Measurements from ENCODE around the gene PWWP2B.

Gene PWWP2B

DNA sequence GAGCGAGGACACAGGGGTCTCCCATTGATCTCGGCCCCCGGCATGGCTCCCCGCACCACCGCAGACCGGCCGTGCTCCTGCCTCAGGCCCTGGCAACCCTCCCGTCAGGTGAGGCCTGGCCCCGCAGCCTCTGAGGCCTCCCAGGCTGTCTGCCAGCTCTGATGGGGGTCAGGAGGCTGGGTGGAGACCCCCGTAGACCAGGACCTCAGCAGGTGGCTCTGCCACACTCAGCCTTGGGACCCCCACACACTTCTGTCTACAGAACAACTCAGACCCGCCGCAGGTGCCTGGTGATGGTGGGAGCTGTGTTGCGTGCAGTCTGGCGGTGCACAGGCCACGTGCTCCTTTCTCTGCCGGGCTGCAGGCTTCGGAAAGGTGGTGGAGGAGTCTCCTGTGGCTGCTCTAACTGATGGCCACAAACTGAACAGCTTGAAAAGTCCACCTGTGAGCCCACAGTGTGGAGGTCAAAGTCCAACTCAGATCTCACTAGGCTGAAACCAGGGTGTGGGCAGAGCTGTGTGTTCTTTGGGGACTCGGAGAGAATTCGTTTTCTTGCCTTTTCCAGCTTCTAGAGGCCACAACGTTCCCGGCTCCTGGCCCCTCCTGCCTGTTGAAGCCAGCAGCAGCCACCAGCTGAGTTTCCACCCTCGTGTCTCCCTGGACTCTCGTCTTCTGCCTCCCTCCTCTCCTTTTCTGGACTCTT lies 62.5 kb downstream of the PWWP2B start:
- DNase-seq (ENCODE audit: low read depth in 2 of 2): no peak

DNA sequence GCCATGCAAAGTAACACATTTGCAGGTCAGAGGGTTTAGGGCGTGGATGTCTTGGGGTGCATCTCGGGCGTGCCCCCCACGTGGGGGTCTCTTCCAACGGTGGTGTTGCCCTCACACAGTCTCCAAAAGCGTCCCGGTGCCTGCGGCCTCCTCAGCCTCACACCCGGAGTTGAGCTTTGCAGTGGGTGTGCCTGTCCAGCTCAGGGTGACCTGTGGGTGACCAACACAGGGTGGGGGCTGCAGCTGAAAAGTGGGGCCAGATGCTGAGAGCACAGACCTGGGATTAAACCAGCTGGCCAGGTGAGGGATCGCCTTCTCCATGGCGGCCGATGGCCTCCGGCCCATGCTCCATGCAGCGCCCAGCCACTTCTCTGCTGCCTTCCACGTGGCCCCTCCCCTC lies 63.1 kb downstream of the PWWP2B start:
- no peak for DNase-seq (ENCODE audit: low read depth in 2 of 2)

GRCh38 chr10:132460691-132461090 lies 63.7 kb downstream of the PWWP2B start:
- DNase-seq (ENCODE audit: low read depth in 2 of 2): no peak

GRCh38 chr10:132461103-132461682 lies 64.2 kb downstream of the PWWP2B start:
- DNase-seq (ENCODE audit: low read depth in 2 of 2): no peak

DNA sequence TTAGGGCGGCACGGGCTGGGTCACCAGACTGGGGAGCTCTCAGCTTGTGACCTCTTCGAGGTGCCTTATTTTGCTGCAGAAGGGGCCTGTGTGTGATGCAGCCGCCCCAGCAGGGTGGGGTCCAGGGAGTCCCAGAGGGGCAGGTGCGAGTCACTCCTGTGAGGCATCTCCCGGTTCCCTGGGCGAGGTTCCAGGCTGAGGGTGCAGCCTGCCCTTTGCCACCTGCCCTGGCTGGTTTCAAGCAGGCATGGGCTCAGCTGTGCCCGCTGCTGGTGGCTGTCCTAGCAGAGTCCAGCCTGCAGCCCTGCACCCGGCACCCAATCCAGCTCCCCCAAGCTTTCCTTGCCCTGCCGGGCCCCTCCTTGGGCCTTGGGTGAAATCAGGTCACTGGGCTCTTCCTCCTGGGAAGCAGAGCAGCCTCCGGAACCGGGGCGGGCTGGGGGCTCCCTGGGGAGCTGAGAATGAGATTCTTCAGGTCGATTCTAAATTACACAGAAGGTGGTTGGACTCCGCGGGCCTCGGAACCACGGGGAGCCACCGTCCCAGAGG lies 64.8 kb downstream of the PWWP2B start:
- no peak for DNase-seq (ENCODE audit: low read depth in 2 of 2)

DNA sequence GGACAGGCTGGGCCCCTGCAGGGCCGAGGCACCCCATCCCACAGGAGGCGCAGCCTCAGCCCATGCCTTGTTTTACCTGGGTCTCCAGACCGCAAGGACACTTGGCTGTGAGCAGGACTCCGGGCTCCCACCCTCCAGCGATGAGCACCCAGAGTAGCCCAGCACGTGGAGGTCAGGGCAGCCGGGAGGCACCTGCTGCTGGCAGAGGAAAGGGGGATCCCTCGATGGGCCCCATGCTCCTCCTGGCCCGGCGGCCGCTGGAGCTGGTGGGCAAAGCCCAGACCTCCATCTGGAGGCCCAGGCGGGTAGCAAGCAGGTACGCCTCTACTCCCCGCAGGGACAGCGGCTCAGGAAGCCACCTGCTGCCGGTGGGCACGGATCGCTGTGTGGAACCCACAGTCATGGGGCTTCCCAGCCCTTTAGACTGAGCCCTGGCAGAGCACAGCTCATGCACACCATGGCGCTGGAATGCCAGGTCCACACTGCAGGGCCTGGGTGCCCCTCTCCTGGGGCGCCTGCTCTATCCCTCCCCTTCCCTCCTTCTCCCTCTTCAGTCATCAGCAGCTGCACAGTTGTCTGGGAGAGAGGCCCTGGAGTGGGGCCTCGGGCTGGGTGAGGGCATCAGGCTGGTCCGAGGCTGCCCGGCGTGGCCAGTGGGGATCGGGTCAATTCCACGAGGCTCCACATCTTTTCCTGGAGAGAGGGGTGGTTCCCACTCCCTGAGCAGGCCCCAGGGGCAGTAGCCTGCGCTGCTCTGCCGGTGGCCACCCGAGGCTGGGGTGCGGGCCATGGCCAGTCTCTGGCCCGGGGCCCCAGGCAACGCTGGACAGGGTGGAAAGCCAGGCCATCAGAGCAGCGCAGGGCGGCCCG lies 65.7 kb downstream of the PWWP2B start:
- DNase-seq (ENCODE audit: low read depth in 2 of 2): no peak

DNA sequence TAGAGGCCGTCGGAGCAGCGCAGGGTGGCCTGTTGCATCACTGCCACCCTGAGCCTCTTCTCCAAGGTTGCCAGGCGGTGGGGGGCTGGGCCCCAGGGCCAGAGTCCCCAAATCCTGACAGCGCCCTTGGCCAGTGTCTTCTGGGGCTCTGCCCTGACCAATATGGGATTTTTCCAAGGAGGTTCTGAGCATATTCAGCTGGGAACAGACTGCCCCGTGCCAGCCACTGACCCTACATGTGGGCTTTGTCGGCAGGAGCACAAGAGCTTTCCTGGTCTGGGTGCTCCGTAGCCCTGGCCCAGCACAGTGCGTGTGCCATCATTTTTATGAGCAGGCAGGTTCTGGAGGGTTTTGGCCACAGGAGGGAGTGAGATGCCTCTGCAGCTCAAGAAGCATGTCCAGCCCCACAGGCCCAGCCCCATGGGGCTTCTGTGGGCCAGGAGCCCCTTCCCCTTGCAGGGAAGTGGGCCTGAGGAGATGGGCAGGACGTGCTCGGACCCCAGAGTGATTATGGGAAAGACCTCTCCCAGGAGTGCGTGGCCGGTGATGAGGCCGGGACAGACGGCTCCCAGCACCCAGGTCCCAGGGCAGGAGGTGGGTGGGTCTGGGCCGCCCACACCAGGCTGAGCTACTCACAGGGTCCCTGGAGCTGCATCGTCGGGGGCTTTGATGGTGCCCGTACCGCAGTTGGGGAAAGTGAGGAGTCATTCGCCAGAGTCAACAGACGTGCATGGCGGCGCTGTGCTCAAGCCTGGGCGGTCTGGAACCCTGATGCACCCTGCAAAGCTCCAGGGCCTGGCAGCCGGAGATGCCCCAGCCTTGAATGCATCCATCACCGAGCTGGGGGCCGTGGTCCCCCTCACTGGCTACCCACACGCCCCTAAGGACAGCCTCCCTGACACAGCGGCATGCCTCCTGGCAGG lies 66.6 kb downstream of the PWWP2B start:
- no peak for DNase-seq (ENCODE audit: low read depth in 2 of 2)

GRCh38 chr10:132464256-132465192 lies 67.5 kb downstream of the PWWP2B start:
- DNase-seq (ENCODE audit: low read depth in 2 of 2): no peak

DNA sequence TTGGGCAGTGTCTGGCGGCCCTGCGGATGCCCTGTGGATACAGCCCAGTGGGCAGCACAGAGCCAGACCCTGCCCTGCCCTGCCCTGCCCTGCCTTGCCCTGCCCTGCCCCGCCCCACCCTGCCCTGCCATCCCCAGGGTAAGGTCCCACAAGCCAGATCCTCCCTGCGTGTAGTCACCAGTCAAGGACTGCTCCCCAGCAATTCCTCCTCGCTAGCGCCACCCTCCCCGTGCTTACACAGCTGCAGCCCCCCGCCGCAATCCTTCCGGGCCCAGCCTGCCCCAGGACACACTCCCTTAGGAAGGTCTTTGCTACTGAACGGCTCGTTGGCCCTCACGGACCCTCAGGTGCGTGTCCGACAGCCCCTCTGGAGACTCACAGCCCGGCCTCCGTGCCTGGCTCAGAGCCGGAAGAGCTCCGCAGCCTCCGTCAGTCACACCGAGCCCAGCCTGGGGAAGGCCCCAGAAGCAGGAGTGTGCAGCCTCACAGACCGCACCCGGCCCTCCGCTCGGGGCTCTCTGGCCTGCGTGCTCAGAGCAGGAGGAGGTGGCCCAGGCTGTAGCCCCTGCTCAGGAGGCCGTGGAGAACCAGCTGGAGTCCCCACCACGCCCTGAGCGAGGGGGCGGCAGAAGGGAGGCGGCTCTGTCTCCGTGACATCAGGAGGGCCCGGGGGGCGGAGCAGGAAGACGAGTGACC lies 68.3 kb downstream of the PWWP2B start:
- no peak for DNase-seq (ENCODE audit: low read depth in 2 of 2)

GRCh38 chr10:132465889-132466519 lies 69.0 kb downstream of the PWWP2B start:
- DNase-seq (ENCODE audit: low read depth in 2 of 2): no peak

- no peak for DNase-seq (ENCODE audit: low read depth in 2 of 2)
Measured at GRCh38 chr10:132466520-132467463, 69.8 kb downstream of the PWWP2B start.
